Epithelial cell of proximal tubule (primary cell): ENCODE results near the gene PRF1. TPM values are rescaled to one million over a fixed set of nuclear protein-coding genes. Genes with fewer than 3 reads are reported as not detected.

Experiments used
- DNase-seq: peaks from one replicate; pipeline ENCODE4 v3.0.0-alpha.2; 2011; ENCODE audit warnings: low read depth
- H3K4me3 ChIP-seq: 2 replicates; pipeline ENCODE4 v1.5.1; 2011; ENCODE audit warnings: low read depth, mild to moderate bottlenecking, low read length
- total RNA-seq: library from RNA; depleted of rRNA; stranded (reverse); fragments of >200 nt; gene quantifications from 2 replicates; pipeline ENCODE4 v1.2.3, GENCODE V29; 2015
- TF ChIP-seq, protein P1 (sequence below): conservative IDR thresholded peaks from 2 replicates; pipeline ENCODE4 v1.5.1; 2012; ENCODE audit warnings: low read depth, mild to moderate bottlenecking, low read length

Gene PRF1
- total RNA-seq, 1 donor from 2014 or later, result not detected

DNA sequence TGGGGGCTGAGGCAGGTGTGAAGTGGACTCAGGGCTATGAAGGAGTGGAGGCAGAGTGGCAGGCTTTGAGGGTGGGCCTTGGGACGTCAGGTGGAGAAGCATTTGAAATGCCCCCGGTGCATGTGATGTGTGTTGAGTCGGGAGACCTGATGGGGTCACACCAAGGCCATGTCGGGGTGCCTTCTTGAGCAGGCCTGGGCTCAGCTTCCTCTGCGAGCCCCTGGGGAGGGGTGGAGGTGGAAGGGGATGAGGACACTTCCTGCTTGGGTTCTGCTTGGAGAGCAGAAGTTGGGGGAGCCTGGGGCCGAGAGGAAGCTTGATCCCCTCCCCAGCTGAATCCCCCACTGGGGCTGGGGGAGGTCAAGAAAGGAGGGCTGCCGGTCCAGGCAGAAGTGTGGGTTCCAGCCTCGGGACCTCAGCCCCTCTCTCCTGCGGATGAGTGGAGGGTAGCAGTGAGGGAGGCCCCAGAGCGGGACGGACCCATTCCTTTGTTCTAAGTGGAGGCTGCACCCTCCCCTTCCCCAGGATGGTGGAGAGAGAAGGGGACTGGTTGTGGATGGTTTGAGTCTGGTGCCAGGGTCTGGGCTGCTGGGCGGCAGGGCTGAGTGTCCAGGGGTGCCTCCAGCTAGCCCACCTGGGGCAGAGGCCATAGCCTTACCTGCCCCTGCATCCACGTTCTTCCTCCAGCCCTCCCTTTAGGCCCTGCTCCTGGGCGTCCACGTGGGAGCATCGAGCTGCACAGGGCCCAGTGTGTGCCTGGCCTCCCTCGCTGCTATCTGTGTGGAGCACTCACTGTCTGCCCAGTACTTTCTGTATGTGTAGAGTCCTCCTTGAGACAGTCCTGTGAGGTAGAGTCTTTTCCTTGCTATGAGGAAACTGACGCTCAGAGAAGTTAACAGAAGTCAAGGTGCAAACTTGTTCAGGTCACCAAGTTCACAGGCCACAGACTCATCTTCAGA is 36.7 kb downstream of the PRF1 start:
- TF ChIP-seq, protein P1, sequence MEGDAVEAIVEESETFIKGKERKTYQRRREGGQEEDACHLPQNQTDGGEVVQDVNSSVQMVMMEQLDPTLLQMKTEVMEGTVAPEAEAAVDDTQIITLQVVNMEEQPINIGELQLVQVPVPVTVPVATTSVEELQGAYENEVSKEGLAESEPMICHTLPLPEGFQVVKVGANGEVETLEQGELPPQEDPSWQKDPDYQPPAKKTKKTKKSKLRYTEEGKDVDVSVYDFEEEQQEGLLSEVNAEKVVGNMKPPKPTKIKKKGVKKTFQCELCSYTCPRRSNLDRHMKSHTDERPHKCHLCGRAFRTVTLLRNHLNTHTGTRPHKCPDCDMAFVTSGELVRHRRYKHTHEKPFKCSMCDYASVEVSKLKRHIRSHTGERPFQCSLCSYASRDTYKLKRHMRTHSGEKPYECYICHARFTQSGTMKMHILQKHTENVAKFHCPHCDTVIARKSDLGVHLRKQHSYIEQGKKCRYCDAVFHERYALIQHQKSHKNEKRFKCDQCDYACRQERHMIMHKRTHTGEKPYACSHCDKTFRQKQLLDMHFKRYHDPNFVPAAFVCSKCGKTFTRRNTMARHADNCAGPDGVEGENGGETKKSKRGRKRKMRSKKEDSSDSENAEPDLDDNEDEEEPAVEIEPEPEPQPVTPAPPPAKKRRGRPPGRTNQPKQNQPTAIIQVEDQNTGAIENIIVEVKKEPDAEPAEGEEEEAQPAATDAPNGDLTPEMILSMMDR, result no peak
- no peak for DNase-seq
- no peak overlapping the region for H3K4me3 ChIP-seq

DNA sequence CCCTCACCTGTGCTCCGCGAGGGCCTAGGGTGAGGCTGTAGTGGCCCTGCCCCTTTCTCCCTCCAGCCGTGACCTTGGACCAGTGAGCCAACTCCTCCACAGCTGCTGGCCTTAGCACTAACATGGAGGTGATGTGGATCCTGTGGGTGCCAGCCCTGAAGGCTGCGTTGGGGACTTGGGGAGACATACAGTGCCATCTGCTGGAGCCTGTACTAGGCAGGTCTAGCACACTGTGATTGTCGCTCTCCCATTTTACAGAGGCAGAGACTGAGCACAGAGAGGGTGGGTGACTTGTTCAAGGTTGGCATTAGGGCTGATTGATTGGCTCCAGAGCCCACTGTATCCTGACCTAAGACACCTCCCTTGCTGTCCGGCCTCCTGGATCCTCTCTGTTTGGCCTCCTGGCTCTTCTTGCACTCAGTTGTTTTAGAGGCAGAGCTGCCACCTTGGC is 37.6 kb downstream of the PRF1 start:
- TF ChIP-seq, protein P1, result no peak
- H3K4me3 ChIP-seq, result no peak overlapping the region
- no peak for DNase-seq

DNA sequence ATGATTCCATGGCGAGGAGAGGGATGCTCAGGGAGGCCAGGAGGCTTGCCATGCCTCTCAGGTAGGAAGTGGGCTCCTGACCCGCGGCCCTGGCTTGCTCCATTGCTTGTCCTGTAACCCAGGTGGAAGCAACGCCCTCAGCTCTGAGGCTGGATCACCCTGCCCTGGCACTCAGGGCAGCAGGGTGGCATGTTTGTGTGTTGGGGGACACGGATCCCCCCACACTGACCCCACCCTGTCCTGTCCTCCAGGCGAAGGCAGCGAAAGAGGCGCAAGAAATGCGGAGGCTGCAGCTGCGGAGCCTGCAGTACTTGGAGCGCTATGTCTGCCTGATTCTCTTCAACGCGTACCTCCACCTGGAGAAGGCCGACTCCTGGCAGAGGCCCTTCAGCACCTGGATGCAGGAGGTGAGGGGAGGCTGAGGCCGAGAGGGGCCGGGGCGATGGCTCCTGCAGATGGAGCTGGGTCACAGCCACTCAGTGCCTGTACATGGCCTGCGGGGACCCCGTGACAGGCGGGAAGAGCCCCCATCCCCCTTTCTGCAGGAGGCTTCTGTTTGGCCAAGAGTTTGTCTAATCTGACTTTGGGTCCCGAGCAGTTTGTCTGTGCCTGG is 38.3 kb downstream of the PRF1 start:
- no peak for DNase-seq
- no peak overlapping the region for H3K4me3 ChIP-seq
- TF ChIP-seq, protein P1, result no peak

DNA sequence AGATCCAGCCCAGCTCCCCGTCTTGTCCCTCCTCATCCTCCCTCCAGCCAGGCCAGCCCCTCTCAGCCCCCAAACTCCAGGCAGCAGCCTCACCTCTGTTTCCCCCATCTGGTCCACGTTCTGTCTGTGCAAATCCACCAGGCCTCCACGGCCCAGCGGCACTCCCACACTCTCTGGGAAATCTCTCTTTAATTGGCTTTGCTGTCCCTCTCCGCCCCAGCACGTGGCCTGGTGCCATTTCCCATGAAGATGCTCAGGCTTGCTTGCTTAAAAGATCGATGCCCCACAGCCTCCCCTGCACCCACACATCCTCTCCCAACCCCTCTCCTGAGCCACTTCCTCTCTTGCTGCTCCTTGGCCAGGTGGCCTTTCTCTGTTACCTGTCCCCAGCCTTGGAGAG is 39.3 kb downstream of the PRF1 start:
- TF ChIP-seq, protein P1, result no peak
- H3K4me3 ChIP-seq, result no peak overlapping the region
- DNase-seq, result no peak

DNA sequence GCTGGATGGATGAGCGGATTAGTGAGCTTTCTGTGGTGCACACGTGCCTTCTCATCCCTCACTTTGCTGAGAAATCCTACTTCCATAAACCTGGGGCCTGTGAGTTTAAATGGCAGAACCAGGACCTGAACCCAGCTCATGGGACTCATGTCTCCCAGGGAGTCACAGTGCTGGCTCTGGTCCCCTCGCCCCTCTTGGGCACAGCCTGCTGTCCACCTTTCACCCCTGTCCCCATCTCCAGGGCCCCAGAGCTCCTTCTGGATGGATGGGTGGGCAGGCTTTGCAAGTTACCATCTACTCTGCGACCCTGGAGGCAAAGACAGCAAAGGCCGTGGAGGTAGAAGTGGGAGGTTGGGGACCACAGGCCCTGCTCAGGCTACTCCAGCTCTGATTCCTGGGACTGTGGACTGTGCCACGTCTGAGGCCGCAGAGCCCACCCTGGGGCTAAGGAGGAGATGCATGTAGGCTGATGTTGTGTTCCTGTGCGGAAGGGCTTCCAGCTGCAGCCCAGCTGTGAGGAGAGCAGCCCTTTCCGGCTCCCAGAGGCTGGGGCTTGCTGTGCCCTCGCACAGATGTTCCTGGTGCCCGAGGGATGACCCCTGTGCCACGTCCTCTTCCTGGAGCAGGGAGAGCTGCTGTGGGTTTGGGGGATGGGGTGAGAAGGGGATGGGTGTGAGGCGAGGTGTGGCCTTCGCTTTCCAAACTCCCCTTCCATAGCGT is 40.3 kb downstream of the PRF1 start:
- no peak overlapping the region for H3K4me3 ChIP-seq
- DNase-seq, result no peak
- TF ChIP-seq, protein P1, result no peak

DNA sequence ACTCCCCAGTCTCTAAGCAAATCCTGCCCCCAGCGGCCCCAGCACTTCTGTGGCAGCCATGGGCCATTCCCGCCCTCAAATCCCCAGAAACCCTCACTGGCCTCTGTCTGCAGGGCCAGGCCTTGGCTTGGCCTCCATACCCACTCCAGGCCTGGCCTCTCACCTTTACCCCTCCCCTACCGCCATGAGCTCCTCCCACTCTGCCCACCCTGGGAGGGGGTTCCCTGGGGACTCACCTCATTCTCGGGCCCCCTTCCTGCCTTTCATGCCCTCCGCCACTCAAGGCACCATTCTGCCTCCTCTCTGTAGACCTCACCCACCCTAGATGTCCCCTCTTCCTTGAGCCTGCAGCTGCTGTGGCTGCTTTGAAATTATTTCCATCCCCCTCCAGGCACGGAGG is 41.0 kb downstream of the PRF1 start:
- no peak overlapping the region for H3K4me3 ChIP-seq
- TF ChIP-seq, protein P1, result no peak
- no peak for DNase-seq
